LNCAP (cell line): ENCODE data around the gene PPDPF.

ENCODE experiments used
- CTCF ChIP-seq: fragments of 450-650 bp; IDR thresholded peaks from 2 replicates; pipeline ENCODE4 v1.5.1; 2017; ENCODE audit warnings: mild to moderate bottlenecking

Gene PPDPF

GRCh38 chr20:63495741-63496595, 24.6 kb upstream of the PPDPF start:
- TF ChIP-seq CTCF = peak; percentile 99

- no peak for TF ChIP-seq CTCF
Observed at GRCh38 chr20:63496596-63497120, 23.9 kb upstream of the PPDPF start.

- no peak for TF ChIP-seq CTCF
Observed at GRCh38 chr20:63497138-63497945, 23.2 kb upstream of the PPDPF start.

- no peak for TF ChIP-seq CTCF
Observed at GRCh38 chr20:63497946-63498935, 22.3 kb upstream of the PPDPF start.

GRCh38 chr20:63498960-63499337, 21.6 kb upstream of the PPDPF start, which contains the start of gene EEF1A2:
EEF1A2 (minus strand) TSS chr20:63499083; CDS start chr20:63497763, 1,320 bp downstream.
- TF ChIP-seq CTCF = 0 out of 2 replicates have a peak, but pooled peaks have one; percentile 36

GRCh38 chr20:63499338-63499969, 21.1 kb upstream of the PPDPF start:
- TF ChIP-seq CTCF = no peak
